Tibial artery (tissue), 4 donors: ENCODE measurements around the gene VCL.

Experiments used
- DNase-seq, 2 donors: peaks; one replicate each; pipeline ENCODE4 v3.0.0-alpha.2; 2019
- H3K27ac ChIP-seq, 2 donors: fragments of 200-600 bp; sonication (generic) in 1 of 2; 1 replicate in 1 of 2; 2 replicates in 1 of 2; pipeline ENCODE4 v1.5.1; 2018 to 2019; ENCODE audit warnings: mild to moderate bottlenecking in 1 of 2
- H3K27me3 ChIP-seq, 2 donors: fragments of 200-600 bp; sonication (generic) in 1 of 2; one replicate each; pipeline versions ENCODE4 v1.5.1 to v1.6.0; 2016 to 2019
- H3K36me3 ChIP-seq, 3 donors: fragments of 200-600 bp; sonication (generic) in 2 of 3; one replicate each; pipeline ENCODE4 v1.5.1; 2016 to 2019; ENCODE audit warnings: mild to moderate bottlenecking in 2 of 3
- H3K4me1 ChIP-seq, 4 donors: fragments of 200-600 bp; sonication (generic) in 2 of 4; 1 replicate in 3 of 4; 2 replicates in 1 of 4; pipeline ENCODE4 v1.5.1; 2016 to 2019
- H3K4me3 ChIP-seq, 2 donors: fragments of 200-600 bp; sonication (generic) in 1 of 2; 1 replicate in 1 of 2; 2 replicates in 1 of 2; pipeline ENCODE4 v1.5.1; 2018 to 2019; ENCODE audit warnings: mild to moderate bottlenecking in 2 of 2
- H3K9me3 ChIP-seq, 3 donors: fragments of 200-600 bp; sonication (generic) in 1 of 3; one replicate each; pipeline ENCODE4 v1.5.1; 2016 to 2019
- CTCF ChIP-seq, 2 experiments: fragments of 200-600 bp in 1 of 2; fragments of 450-650 bp in 1 of 2; IDR thresholded peaks; one replicate each; pipeline ENCODE4 v1.5.1; 2017 to 2019; ENCODE audit warnings: antibody characterized with exemption in 2 of 2, mild to moderate bottlenecking in 1 of 2, moderate library complexity in 1 of 2
- intact Hi-C: fragments of 100-400 bp; cut with DNase I; formaldehyde crosslinking; loops from one replicate; pipeline ENCODE4 v1.15.0; 2023; ENCODE audit warnings: low total_unique reads

The VCL gene

GRCh38 chr10:73997787-73998622 lies at the start of gene VCL:
VCL (plus strand) TSS chr10:73998116; CDS start chr10:73998208, 92 bp downstream.
- H3K4me1 ChIP-seq = peaks cover 0 to 38% (median 22%) of the 10 kb centered on the region in 4 donors
- intact Hi-C loops = no loop called here
- H3K4me3 ChIP-seq = peak within 1 kb of the TSS; percentile 83 to 94
- no peaks in the 10 kb centered on the region for H3K36me3 ChIP-seq
- peak in 1 of 2 experiments; percentile 7 for TF ChIP-seq CTCF (IDR thresholded peaks at IDR 0.05)
- no peaks in the 10 kb centered on the region for H3K27me3 ChIP-seq
- DNase-seq = peak; percentile 97 to 99
- peak within 1 kb of the TSS; percentile 87 to 95 for H3K27ac ChIP-seq
- no peaks in the 10 kb centered on the region for H3K9me3 ChIP-seq

- Histone ChIP-seq H3K4me1 (peaks cover 0 to 18% (median 7%) of the 10 kb centered on the region in 4 donors), H3K27ac (no peak overlapping the region), H3K4me3 (no peak overlapping the region), H3K27me3 (no peaks in the 10 kb centered on the region), H3K36me3 (no peaks in the 10 kb centered on the region), H3K9me3 (no peaks in the 10 kb centered on the region)
- intact Hi-C loops = no loop called here
- no peak for DNase-seq
- no peak for TF ChIP-seq CTCF (IDR thresholded peaks at IDR 0.05)
Measured at GRCh38 chr10:73948947-73949633, 48.8 kb upstream of the VCL start.

- H3K27me3 ChIP-seq = no peaks in the 10 kb centered on the region
- no peak for DNase-seq
- H3K4me1 ChIP-seq = peaks cover 0 to 18% (median 7%) of the 10 kb centered on the region in 4 donors
- no peaks in the 10 kb centered on the region for H3K9me3 ChIP-seq
- H3K4me3 ChIP-seq = no peak overlapping the region
- H3K36me3 ChIP-seq = no peaks in the 10 kb centered on the region
- TF ChIP-seq CTCF (IDR thresholded peaks at IDR 0.05) = no peak
- H3K27ac ChIP-seq = peak overlapping the region; percentile 60
- intact Hi-C loops = loop anchor here (10.0 kb wide), 1 partner anchor 124 kb away; no protein-coding TSS in a partner anchor
Measured at GRCh38 chr10:73950155-73950948, 47.6 kb upstream of the VCL start.

DNA sequence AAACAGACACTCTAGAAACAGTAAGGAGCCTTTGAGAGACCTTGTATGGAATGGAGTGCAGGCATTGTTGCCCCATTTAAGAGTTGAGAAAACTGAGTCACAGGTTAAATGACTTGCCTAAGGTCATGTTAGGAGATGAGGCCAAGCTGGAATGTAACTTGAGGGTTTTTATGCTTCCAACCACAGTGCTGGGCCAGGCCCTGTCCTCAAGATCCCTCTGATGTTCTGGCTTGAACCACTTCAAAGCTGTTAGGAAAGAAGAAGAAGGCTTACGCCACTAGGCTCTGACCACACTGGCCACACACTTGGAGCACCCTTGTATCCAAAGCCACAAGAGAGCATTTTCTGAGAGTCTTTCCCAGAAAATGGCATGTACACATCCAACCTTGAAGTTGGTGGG lies 44.3 kb upstream of the VCL start:
- Histone ChIP-seq H3K4me1 (peaks cover 0 to 27% (median 19%) of the 10 kb centered on the region in 4 donors), H3K4me3 (no peak overlapping the region), H3K36me3 (no peaks in the 10 kb centered on the region), H3K9me3 (no peaks in the 10 kb centered on the region), H3K27ac (no peak overlapping the region), H3K27me3 (no peaks in the 10 kb centered on the region)
- intact Hi-C loops = loop anchor here (10.0 kb wide), 1 partner anchor 121 kb away; no protein-coding TSS in a partner anchor
- peak in 1 of 2 donors; percentile 41 for DNase-seq
- TF ChIP-seq CTCF (IDR thresholded peaks at IDR 0.05) = no peak

DNA sequence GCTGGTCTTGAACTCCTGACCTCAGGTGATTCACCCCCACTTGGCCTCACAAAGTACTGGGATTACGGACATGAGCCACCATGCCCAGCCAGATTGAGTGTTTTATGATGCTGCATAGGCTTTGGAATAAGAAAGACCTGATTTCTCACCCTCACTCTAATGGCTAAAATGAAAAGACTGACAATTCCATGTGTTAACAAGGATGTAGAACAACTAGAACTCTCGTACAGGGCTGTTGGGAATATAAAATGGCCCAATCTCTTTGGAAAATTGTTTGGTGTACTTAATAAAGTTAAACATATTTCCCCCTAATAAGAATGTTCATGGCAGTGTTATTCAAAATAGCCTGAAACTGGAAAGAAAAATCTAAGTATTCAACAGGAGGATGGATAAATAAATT lies 43.2 kb upstream of the VCL start:
- Histone ChIP-seq H3K9me3 (no peaks in the 10 kb centered on the region), H3K27me3 (no peaks in the 10 kb centered on the region), H3K36me3 (no peaks in the 10 kb centered on the region), H3K27ac (no peak overlapping the region), H3K4me1 (peaks cover 0 to 25% (median 19%) of the 10 kb centered on the region in 4 donors), H3K4me3 (no peak overlapping the region)
- no peak for DNase-seq
- intact Hi-C loops = loop anchor here (10.0 kb wide), 1 partner anchor 120 kb away; no protein-coding TSS in a partner anchor
- TF ChIP-seq CTCF (IDR thresholded peaks at IDR 0.05) = no peak
